Gastroesophageal sphincter (tissue), 3 donors: ENCODE data around the gene PCGF1.

Source experiments
- EP300 ChIP-seq: sonication (generic); formaldehyde crosslinking; IDR thresholded peaks from one replicate; pipeline ENCODE4 v1.6.1; 2017; ENCODE audit warnings: antibody characterized with exemption, mild to moderate bottlenecking
- POLR2A ChIP-seq, 2 donors: fragments of 450-650 bp; IDR thresholded peaks; one replicate each; pipeline ENCODE4 v1.6.1; 2017; ENCODE audit warnings: antibody characterized with exemption in 2 of 2, mild to moderate bottlenecking in 2 of 2, moderate library complexity in 1 of 2
- POLR2AphosphoS5 ChIP-seq: sonication (generic); formaldehyde crosslinking; IDR thresholded peaks from one replicate; pipeline ENCODE4 v1.6.1; 2017; ENCODE audit warnings: antibody characterized with exemption
- TF ChIP-seq, protein P1 (sequence below), 4 experiments: fragments of 200-600 bp in 2 of 4; fragments of 450-650 bp in 2 of 4; sonication (generic) in 1 of 4; IDR thresholded peaks; one replicate each; pipeline ENCODE4 v1.5.1; 2017 to 2019; ENCODE audit warnings: antibody characterized with exemption in 4 of 4, mild to moderate bottlenecking in 2 of 4, moderate library complexity in 2 of 4

DNA sequence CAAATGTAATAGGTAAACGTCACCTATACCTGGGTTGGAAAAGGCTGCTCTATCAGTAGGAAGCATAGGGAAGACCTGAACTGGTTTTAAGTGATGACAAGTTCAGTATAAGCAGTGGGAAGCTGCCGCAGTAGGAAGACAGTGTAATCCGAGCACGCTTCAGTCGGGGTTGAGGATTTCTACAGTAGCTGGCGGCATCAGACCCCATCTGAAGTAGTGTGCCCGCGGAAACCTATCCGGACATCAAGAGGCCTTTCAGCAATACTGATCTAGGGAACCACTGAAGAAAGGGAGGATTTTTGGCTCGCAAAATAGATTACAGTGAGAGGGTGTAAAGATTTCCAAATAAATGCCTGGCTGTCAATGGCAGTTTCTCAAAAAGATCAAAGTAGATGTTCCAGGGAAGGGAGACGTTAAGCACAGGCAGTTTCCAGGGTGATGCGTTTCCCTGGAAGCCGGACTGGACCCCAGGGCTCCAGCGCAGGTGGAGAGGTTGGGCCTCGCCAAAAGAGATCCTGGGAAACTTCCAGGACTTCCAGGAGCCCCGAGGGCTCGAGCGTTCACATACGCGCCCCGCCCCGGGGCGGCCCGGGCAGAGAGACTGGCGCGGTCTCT is 40.9 kb upstream of the PCGF1 start:
- TF ChIP-seq, protein P1, sequence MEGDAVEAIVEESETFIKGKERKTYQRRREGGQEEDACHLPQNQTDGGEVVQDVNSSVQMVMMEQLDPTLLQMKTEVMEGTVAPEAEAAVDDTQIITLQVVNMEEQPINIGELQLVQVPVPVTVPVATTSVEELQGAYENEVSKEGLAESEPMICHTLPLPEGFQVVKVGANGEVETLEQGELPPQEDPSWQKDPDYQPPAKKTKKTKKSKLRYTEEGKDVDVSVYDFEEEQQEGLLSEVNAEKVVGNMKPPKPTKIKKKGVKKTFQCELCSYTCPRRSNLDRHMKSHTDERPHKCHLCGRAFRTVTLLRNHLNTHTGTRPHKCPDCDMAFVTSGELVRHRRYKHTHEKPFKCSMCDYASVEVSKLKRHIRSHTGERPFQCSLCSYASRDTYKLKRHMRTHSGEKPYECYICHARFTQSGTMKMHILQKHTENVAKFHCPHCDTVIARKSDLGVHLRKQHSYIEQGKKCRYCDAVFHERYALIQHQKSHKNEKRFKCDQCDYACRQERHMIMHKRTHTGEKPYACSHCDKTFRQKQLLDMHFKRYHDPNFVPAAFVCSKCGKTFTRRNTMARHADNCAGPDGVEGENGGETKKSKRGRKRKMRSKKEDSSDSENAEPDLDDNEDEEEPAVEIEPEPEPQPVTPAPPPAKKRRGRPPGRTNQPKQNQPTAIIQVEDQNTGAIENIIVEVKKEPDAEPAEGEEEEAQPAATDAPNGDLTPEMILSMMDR (IDR thresholded peaks at IDR 0.05) = no peak
- TF ChIP-seq EP300 (no peak), POLR2A (IDR thresholded peaks at IDR 0.05) (no peak), POLR2AphosphoS5 (no peak)
